Hepatocyte (in vitro differentiated cells): ENCODE data around the gene TTC34. TPM values are rescaled to one million over a fixed set of nuclear protein-coding genes. Genes with fewer than 3 reads are reported as not detected.

Experiments
- DNase-seq: peaks from one replicate; pipeline ENCODE4 v3.0.0-alpha.2; 2016; ENCODE audit warnings: low spot score
- H2AFZ ChIP-seq: fragments of 200-600 bp; sonication (generic); 2 replicates; pipeline ENCODE4 v1.6.0; 2016; ENCODE audit warnings: antibody characterized with exemption, mild to moderate bottlenecking
- H3K27ac ChIP-seq: fragments of 200-600 bp; sonication (generic); 2 replicates; pipeline ENCODE4 v1.5.1; 2016; ENCODE audit warnings: mild to moderate bottlenecking
- H3K27me3 ChIP-seq: fragments of 200-600 bp; sonication (generic); 2 replicates; pipeline ENCODE4 v1.6.1; 2016
- H3K36me3 ChIP-seq: fragments of 200-600 bp; sonication (generic); replicated peaks from 2 replicates; pipeline ENCODE4 v1.5.1; 2016; ENCODE audit warnings: low read depth; ENCODE audit not compliant: insufficient read depth
- H3K4me1 ChIP-seq: fragments of 200-600 bp; sonication (generic); 2 replicates; pipeline ENCODE4 v1.5.1; 2016; ENCODE audit warnings: mild to moderate bottlenecking, moderate library complexity; ENCODE audit not compliant: insufficient read depth
- H3K4me2 ChIP-seq: fragments of 200-600 bp; sonication (generic); 2 replicates; pipeline ENCODE4 v1.6.0; 2016
- H3K4me3 ChIP-seq: fragments of 200-600 bp; sonication (generic); 2 replicates; pipeline ENCODE4 v1.5.1; 2016; ENCODE audit warnings: mild to moderate bottlenecking
- H3K79me2 ChIP-seq: fragments of 200-600 bp; sonication (generic); 2 replicates; pipeline ENCODE4 v1.6.0; 2017; ENCODE audit warnings: mild to moderate bottlenecking
- H3K9me2 ChIP-seq: fragments of 200-600 bp; sonication (generic); replicated peaks from 2 replicates; pipeline ENCODE4 v1.6.0; 2017; ENCODE audit warnings: mild to moderate bottlenecking; ENCODE audit not compliant: insufficient read depth
- H3K9me3 ChIP-seq: fragments of 200-600 bp; sonication (generic); 2 replicates; pipeline ENCODE4 v1.5.1; 2016; ENCODE audit warnings: low read depth, mild to moderate bottlenecking
- H4K20me1 ChIP-seq: fragments of 200-600 bp; sonication (generic); 2 replicates; pipeline ENCODE4 v1.6.0; 2016; ENCODE audit warnings: mild to moderate bottlenecking; ENCODE audit not compliant: insufficient read depth, poor library complexity, severe bottlenecking
- CTCF ChIP-seq: fragments of 200-600 bp; sonication (generic); IDR thresholded peaks from 2 replicates; pipeline ENCODE4 v1.5.1; 2016; ENCODE audit warnings: antibody characterized with exemption, mild to moderate bottlenecking; ENCODE audit not compliant: poor library complexity
- EZH2 ChIP-seq: fragments of 200-600 bp; sonication (generic); IDR thresholded peaks from 2 replicates; pipeline ENCODE4 v1.6.1; 2016; ENCODE audit warnings: antibody characterized with exemption, mild to moderate bottlenecking, borderline replicate concordance
- EZH2phosphoT487 ChIP-seq: fragments of 200-600 bp; sonication (generic); IDR thresholded peaks from one replicate; pipeline ENCODE4 v1.6.1; 2018; ENCODE audit warnings: antibody characterized with exemption, mild to moderate bottlenecking, low read depth, moderate library complexity; ENCODE audit not compliant: unreplicated experiment, severe bottlenecking
- WGBS: methylation state at CpG from one replicate; pipeline ENCODE4 v1.1.6; 2016; ENCODE audit warnings: low lambda C conversion rate; ENCODE audit errors: missing lambda C conversion rate; 5-methylcytosine and 5-hydroxymethylcytosine counted together
- polyA plus RNA-seq: library from polyadenylated mRNA; unstranded; fragments of >200 nt; fragmentation: Nextera tagmentation; extraction: Ambion mirVana; gene quantifications from 2 replicates; pipeline ENCODE4 v1.2.1, GENCODE V29; 2016
- total RNA-seq: library from RNA; depleted of rRNA; stranded (reverse); fragments of >200 nt; gene quantifications from 2 replicates; pipeline ENCODE4 v1.2.3, GENCODE V29; 2014

The TTC34 gene
- total and polyA plus RNA-seq, 2 experiments from 2014 or later = 0.13 to 0.33 TPM

- Histone ChIP-seq H3K27ac (no peak overlapping the region), H3K4me1 (no peaks in the 10 kb centered on the region), H2AFZ (no peak overlapping the region), H3K4me2 (no peak overlapping the region), H3K36me3 (no peaks in the 10 kb centered on the region), H3K79me2 (no peaks in the 10 kb centered on the region), H3K9me2 (no peaks in the 10 kb centered on the region), H3K4me3 (no peak overlapping the region), H3K27me3 (no peaks in the 10 kb centered on the region), H3K9me3 (no peaks in the 10 kb centered on the region), H4K20me1 (no peaks in the 10 kb centered on the region)
- 89% methylated on average over 13 of the region's 19 CpGs for WGBS
- no peak for DNase-seq
- TF ChIP-seq EZH2phosphoT487 = no peak
Measured at GRCh38 chr1:2804628-2805351, 3.3 kb upstream of the TTC34 start.

GRCh38 chr1:2803931-2804627, 2.6 kb upstream of the TTC34 start:
- Histone ChIP-seq H3K27me3 (no peaks in the 10 kb centered on the region), H3K4me2 (no peak overlapping the region), H3K27ac (no peak overlapping the region), H3K4me3 (no peak overlapping the region), H3K4me1 (no peaks in the 10 kb centered on the region), H3K9me2 (no peaks in the 10 kb centered on the region), H3K36me3 (no peaks in the 10 kb centered on the region), H2AFZ (no peak overlapping the region), H3K79me2 (no peaks in the 10 kb centered on the region), H3K9me3 (no peaks in the 10 kb centered on the region), H4K20me1 (no peaks in the 10 kb centered on the region)
- no peak for TF ChIP-seq CTCF
- TF ChIP-seq EZH2 = no peak
- no peak for TF ChIP-seq EZH2phosphoT487
- WGBS = 77% methylated on average over 19 of the region's 19 CpGs
- DNase-seq = no peak

GRCh38 chr1:2803086-2803930, 1.8 kb upstream of the TTC34 start:
- TF ChIP-seq EZH2phosphoT487 (no peak), EZH2 (no peak), CTCF (no peak)
- Histone ChIP-seq H4K20me1 (no peaks in the 10 kb centered on the region), H3K4me3 (no peak overlapping the region), H2AFZ (no peak overlapping the region), H3K4me1 (no peaks in the 10 kb centered on the region), H3K27me3 (no peaks in the 10 kb centered on the region), H3K9me2 (no peaks in the 10 kb centered on the region), H3K36me3 (no peaks in the 10 kb centered on the region), H3K4me2 (no peak overlapping the region), H3K27ac (no peak overlapping the region), H3K9me3 (no peaks in the 10 kb centered on the region), H3K79me2 (no peaks in the 10 kb centered on the region)
- no peak for DNase-seq
- 90% methylated on average over 37 of the region's 37 CpGs for WGBS
